Activated CD4-positive, alpha-beta T cell treated with anti-CD3 and anti-CD28 coated beads, Interleukin-2, amount 10 ng/mL, durations not matched to agents 7 days and 5 days (primary cell): ENCODE measurements around the gene CCHCR1. TPM values are rescaled to one million over a fixed set of nuclear protein-coding genes. Genes with fewer than 3 reads are reported as not detected.
"Not testable (repeated sequence)": the region's sequence is repeated elsewhere in the genome, so short reads cannot be mapped to it uniquely, and the experiment has no call there.

Source experiments
- CTCF ChIA-PET: fragments of 350-600 bp; sonication (Branson Sonifier 250); formaldehyde crosslinking; loops from one replicate; lab custom pipeline; 2021; ENCODE audit warnings: antibody characterized with exemption; lab: Charles Lee
- POLR2A ChIA-PET: fragments of 350-600 bp; sonication (Branson Sonifier 250); formaldehyde crosslinking; loops from one replicate; lab custom pipeline; 2021; ENCODE audit warnings: antibody characterized with exemption; lab: Charles Lee
- DNase-seq: peaks from one replicate; pipeline ENCODE4 v3.0.0-alpha.2; 2020
- H3K27ac Mint-ChIP-seq: one replicate; pipeline ENCODE4 v1.8.0; 2021; ENCODE audit warnings: mild to moderate bottlenecking, moderate library complexity, mixed read lengths
- H3K27me3 Mint-ChIP-seq: one replicate; pipeline ENCODE4 v1.8.0; 2021; ENCODE audit warnings: mixed read lengths
- H3K36me3 Mint-ChIP-seq: one replicate; pipeline ENCODE4 v1.8.0; 2021; ENCODE audit warnings: low read depth, mixed read lengths
- H3K4me1 Mint-ChIP-seq: one replicate; pipeline ENCODE4 v1.8.0; 2021; ENCODE audit warnings: mixed read lengths
- H3K4me3 Mint-ChIP-seq: one replicate; pipeline ENCODE4 v1.8.0; 2021; ENCODE audit warnings: mild to moderate bottlenecking, moderate library complexity, mixed read lengths
- H3K9me3 Mint-ChIP-seq: one replicate; pipeline ENCODE4 v1.8.0; 2021; ENCODE audit warnings: mixed read lengths
- total RNA-seq, 2 experiments: library from RNA; stranded (reverse); gene quantifications; one replicate each; pipeline ENCODE4 v1.2.3, GENCODE V29; 2021

The CCHCR1 gene
- total RNA-seq, 2 experiments from 2014 or later = 43.4 to 44.7 TPM

DNA sequence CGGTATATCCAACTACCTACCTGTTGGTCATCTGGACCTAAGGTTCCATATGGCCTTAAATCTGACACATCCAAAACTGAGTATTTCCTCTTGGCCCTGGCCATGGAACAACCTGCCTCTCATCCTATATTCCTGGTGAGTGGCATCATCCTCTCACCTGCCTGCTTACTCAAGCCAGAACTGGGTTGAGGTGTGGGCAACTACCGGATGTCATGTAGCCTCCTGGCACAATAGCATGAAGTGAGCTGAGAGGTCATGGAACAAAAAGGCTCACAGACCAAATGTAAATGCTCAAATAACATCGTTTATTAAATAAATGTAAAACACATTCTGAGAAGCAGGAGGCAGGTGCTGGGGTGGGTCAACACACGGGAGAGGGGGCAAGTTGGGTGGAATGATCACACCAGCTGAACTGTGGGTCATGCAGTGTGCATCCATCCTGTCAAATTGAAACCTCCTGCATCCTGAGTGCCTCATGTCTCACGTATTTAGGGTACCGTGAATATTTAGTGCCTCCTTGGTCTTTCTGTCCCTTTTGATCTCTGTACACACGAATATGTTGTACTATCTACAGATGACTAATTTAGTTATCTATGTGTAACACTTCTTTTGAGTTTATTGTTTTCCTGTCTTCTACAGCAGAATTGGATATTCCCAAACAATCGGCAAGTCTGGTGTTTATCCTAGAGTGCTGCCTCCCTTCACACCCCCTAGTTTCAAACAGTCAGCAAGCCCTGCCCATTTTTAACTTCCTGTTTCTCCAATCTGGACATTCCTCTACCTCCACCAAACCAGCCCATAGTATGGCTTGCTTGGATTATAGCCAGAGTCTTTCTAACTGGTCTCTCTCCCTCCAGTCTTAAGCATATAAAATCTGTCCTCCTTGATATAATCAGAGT is 20.8 kb upstream of the CCHCR1 start:
- ChIA-PET CTCF (interaction anchor here (0.8 to 1.6 kb wide), 2 partner anchors 19 to 285 kb away, joined by 3 read pairs; no protein-coding TSS in a partner anchor), POLR2A (no interaction called here)
- Mint-ChIP-seq H3K4me1 (peaks cover 30% of the 10 kb centered on the region), H3K36me3 (no peaks in the 10 kb centered on the region), H3K27ac (peak overlapping the region; percentile 16), H3K27me3 (no peaks in the 10 kb centered on the region), H3K4me3 (no peak overlapping the region), H3K9me3 (no peaks in the 10 kb centered on the region)
- no peak for DNase-seq

DNA sequence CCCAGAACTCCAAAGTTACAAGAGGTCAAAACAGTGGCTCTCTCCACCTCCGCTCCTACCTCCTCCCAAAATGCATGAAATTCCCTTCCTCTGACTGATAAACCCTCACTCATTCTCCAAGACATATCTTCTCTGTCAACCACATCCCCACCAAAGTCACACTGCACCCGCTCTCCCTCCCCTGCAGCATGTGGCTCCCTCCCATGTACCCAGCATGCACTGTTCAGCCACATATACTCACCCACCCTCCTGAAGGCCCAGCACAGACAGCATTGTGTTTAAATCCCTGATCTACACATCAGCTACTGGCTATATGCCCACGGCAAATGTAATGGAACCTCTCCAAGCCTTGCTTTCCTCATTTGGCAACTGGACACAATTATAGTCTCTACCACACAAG is 18.4 kb upstream of the CCHCR1 start:
- CTCF ChIA-PET = interaction anchor here (1.7 kb wide), 1 partner anchor 96 kb away, joined by 4 read pairs; no protein-coding TSS in a partner anchor
- Mint-ChIP-seq H3K27me3 (no peaks in the 10 kb centered on the region), H3K36me3 (no peaks in the 10 kb centered on the region), H3K27ac (no peak overlapping the region), H3K9me3 (no peaks in the 10 kb centered on the region), H3K4me1 (peaks cover 30% of the 10 kb centered on the region), H3K4me3 (no peak overlapping the region)
- POLR2A ChIA-PET = no interaction called here
- no peak for DNase-seq

DNA sequence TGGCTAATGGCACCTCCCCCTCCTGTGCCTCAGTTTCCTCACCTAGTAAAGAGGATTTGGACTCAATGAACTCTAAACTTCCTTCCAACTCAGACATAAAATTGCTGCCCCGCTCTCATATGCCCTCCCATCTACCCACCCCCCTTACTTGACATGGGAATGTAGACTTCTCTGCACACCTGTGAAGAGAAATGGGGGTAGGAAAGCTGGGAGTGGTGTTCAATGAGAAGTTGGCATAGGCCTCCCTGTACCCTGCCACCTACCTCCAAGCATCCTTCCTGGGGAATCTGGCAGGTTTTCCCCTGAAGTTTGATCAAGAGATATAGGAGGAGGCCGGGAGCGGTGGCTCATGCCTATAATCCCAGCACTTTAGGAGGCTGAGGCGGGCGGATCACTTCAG is 16.8 kb upstream of the CCHCR1 start:
- ChIA-PET POLR2A (no interaction called here), CTCF (interaction anchor here (1.0 to 1.7 kb wide), 2 partner anchors 95 to 283 kb away, joined by 3 to 4 read pairs; no protein-coding TSS in a partner anchor)
- no peaks in the 10 kb centered on the region for H3K36me3 Mint-ChIP-seq
- no peak overlapping the region for H3K4me3 Mint-ChIP-seq
- H3K4me1 Mint-ChIP-seq = peaks cover 20% of the 10 kb centered on the region
- no peak overlapping the region for H3K27ac Mint-ChIP-seq
- no peaks in the 10 kb centered on the region for H3K9me3 Mint-ChIP-seq
- no peaks in the 10 kb centered on the region for H3K27me3 Mint-ChIP-seq
- no peak for DNase-seq

DNA sequence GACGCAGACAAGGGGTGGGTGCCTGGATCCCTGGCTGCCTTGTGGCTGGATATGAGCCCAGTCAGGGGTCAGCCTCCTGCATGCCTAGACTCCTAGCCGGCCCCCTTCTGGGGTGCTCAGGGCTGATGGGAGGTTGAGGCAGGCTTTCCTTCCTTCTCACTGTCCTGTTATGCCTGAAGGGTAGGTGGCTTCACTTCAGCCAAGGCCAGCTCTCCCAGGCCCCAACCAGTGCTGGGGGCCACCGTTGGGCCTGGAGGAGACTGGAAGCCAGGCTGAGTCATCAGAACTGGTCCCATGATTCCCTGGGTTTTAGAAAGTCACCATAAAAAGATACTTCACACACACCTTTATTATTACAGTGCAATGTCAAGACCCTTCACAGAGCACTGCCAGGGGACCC is 15.8 kb upstream of the CCHCR1 start:
- DNase-seq = no peak
- no peaks in the 10 kb centered on the region for H3K9me3 Mint-ChIP-seq
- H3K4me1 Mint-ChIP-seq = peaks cover 10% of the 10 kb centered on the region
- no peak overlapping the region for H3K27ac Mint-ChIP-seq
- no peaks in the 10 kb centered on the region for H3K27me3 Mint-ChIP-seq
- ChIA-PET POLR2A (no interaction called here), CTCF (interaction anchor here (1.0 kb wide), 1 partner anchor 284 kb away, joined by 3 read pairs; no protein-coding TSS in a partner anchor)
- no peak overlapping the region for H3K4me3 Mint-ChIP-seq
- H3K36me3 Mint-ChIP-seq = no peaks in the 10 kb centered on the region

DNA sequence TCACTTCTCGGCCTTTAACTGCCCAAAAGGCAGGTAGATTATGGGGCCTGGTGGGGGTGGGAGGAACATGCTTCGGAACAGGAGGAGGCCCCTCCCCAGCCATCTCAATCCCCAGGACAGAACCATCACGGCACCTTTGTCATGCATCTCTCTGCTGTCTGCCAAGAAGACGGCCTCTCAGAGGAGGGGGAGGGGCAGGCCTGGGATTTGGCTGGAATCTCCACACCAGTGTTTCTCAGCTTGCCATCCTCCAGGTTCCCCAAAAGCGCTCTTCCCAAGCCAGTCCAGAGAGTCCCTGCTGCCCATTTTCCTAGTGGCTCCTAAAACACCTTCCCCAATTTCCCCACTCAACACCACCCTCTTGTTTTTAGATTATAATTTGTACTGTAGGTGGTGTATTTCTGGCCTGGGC is 15.4 kb upstream of the CCHCR1 start:
- no peaks in the 10 kb centered on the region for H3K9me3 Mint-ChIP-seq
- no peaks in the 10 kb centered on the region for H3K27me3 Mint-ChIP-seq
- H3K4me3 Mint-ChIP-seq = no peak overlapping the region
- H3K27ac Mint-ChIP-seq = no peak overlapping the region
- no peak for DNase-seq
- CTCF ChIA-PET = interaction anchor here (0.8 to 1.1 kb wide), 2 partner anchors 24 to 194 kb away, joined by 3 read pairs; no protein-coding TSS in a partner anchor
- peaks cover 6% of the 10 kb centered on the region for H3K4me1 Mint-ChIP-seq
- POLR2A ChIA-PET = no interaction called here
- H3K36me3 Mint-ChIP-seq = no peaks in the 10 kb centered on the region

DNA sequence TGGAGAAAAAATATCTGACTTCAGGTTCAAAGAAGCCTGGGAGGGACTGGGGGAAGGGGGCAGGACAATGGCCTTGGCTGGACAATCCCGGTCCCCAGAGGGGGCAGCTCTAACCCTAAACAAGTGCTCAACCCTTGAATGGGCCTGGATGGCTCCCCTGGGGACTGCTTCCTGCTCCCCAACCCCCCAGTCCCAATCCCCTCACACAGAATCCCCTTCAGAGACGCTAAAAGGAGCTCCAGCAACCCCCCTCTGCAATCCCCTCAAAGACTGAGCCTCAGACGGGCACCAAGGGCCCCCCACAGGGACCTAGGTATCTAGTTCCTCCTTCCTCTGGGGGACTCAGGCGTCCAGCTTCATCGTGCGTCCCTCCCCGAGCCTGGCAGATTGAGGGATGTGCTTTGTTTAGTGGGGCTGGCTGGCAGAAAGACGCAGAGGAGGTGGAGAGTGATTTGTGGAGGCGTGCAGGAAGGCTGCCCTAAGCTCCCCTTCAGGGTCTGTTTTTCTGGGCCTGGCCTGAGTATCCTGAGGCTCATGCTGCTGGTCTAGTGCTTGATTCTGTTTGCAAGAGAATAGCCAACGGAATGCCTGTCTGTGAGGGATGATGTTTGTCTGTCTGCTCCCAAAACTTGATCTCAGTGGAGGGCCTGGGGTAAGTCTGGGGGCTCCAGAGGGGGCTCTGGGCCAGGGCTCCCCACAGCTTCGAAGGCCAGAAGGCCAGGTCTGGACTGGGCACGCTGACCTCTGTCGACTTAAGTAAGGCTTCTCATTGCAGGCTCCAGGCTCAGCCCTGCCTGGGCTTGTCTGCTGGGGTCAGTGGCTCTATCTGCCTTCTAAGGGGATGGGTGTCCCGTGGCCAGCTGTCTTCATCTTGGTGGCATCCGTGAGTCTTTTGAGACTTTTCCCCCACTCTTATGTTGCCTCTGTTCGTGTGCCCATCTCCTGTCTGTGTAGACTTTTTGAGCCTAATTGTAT is 14.6 kb upstream of the CCHCR1 start:
- POLR2A ChIA-PET = no interaction called here
- no peak overlapping the region for H3K27ac Mint-ChIP-seq
- no peaks in the 10 kb centered on the region for H3K27me3 Mint-ChIP-seq
- DNase-seq = no peak
- H3K9me3 Mint-ChIP-seq = no peaks in the 10 kb centered on the region
- H3K36me3 Mint-ChIP-seq = no peaks in the 10 kb centered on the region
- no peak overlapping the region for H3K4me3 Mint-ChIP-seq
- H3K4me1 Mint-ChIP-seq = peaks cover 6% of the 10 kb centered on the region
- CTCF ChIA-PET = interaction anchor here (0.8 to 1.1 kb wide), 3 partner anchors 16 to 194 kb away, joined by 3 read pairs; no protein-coding TSS in a partner anchor

DNA sequence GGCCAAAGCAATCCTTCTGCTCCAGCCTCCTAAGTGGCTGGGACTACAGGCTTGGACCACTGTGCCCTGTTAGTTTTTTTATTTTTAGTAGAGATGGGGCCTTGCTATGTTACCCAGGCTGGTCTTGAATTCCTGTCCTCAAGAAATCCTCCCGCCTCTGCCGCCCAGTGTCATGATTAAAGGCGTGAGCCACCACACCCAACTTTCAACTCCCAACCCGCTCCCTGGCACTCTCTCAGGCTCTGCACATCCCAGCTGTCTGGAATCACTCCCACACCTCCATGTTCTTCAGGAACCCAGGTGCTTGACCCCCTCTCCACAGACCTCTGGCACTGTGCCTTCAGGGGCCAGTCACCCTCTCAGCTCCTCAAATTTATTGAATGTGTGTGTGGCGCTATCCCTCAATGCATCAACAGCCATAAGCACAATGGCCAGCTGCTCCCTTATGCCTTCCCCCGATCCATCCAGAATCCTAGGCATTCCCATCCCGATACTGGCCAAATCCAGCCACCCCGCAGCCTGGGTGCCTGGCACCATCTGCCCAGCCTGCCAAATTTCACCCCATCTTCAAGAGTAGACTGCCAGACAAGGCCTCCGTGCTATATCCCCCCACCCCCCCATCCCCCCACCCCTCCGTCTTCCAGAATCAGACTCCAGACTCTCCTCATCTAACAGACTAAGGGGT is 13.5 kb upstream of the CCHCR1 start:
- no peaks in the 10 kb centered on the region for H3K27me3 Mint-ChIP-seq
- no peaks in the 10 kb centered on the region for H3K9me3 Mint-ChIP-seq
- H3K4me1 Mint-ChIP-seq = peaks cover 5% of the 10 kb centered on the region
- ChIA-PET POLR2A (no interaction called here), CTCF (interaction anchor here (1.1 kb wide), 1 partner anchor 15 kb away, joined by 3 read pairs; no protein-coding TSS in a partner anchor)
- no peak overlapping the region for H3K27ac Mint-ChIP-seq
- no peak overlapping the region for H3K4me3 Mint-ChIP-seq
- no peaks in the 10 kb centered on the region for H3K36me3 Mint-ChIP-seq
- no peak for DNase-seq

DNA sequence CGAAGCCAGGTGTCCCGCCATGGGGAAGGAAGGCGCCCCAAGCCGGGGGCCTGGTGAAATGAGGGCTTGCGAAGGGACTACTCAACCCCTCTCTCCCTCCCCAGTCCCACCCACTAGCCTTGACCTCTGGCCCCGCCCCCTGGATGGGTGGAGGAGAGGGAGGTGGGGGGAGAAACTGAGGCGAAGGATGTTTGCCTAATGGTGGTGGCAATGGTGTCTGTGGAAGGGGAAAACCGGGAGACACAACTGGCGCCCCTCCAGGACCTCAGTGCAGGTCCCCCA is 12.9 kb upstream of the CCHCR1 start, which contains the start of gene POU5F1:
Gene POU5F1, minus strand, starts transcription at position 83 of the 282 bp plus-strand sequence. Its CDS starts 62 bp downstream, at position 21.
- Mint-ChIP-seq H3K36me3 (no peaks in the 10 kb centered on the region), H3K4me1 (no peaks in the 10 kb centered on the region), H3K9me3 (no peaks in the 10 kb centered on the region), H3K27ac (no peak within 1 kb of the TSS), H3K4me3 (no peak within 1 kb of the TSS), H3K27me3 (no peaks in the 10 kb centered on the region)
- POLR2A ChIA-PET = no interaction called here
- CTCF ChIA-PET = no interaction called here
- DNase-seq = no peak

DNA sequence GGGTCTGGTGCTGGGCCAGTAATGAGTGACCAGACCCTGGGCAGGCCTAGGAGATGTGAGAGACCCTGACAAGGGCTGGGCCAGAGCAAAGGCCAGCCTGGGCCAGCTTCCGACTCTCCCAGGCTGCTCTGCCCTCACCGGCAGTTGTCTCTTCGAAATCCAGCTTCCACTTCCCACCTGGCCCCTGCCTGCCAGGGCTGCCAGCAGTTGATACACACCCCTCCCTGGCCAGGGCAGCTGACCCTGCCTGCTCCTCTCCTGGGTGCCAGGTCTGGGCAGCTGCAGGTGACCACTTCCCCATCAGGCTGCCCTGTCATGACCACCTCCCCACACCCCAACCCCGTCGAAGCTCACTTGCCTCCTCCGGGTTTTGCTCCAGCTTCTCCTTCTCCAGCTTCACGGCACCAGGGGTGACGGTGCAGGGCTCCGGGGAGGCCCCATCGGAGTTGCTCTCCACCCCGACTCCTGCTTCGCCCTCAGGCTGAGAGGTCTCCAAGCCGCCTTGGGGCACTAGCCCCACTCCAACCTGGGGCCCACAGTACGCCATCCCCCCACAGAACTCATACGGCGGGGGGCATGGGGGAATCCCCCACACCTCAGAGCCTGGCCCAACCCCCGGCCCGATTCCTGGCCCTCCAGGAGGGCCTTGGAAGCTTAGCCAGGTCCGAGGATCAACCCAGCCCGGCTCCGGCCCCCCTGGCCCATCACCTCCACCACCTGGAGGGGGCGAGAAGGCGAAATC is 12.4 kb upstream of the CCHCR1 start:
- DNase-seq, H3K27ac Mint-ChIP-seq, H3K4me1 Mint-ChIP-seq, H3K36me3 Mint-ChIP-seq, H3K9me3 Mint-ChIP-seq, POLR2A ChIA-PET, H3K27me3 Mint-ChIP-seq, H3K4me3 Mint-ChIP-seq: not testable (repeated sequence)
- CTCF ChIA-PET = interaction anchor here (1.0 to 1.1 kb wide), 2 partner anchors 27 to 197 kb away, joined by 3 read pairs; no protein-coding TSS in a partner anchor

DNA sequence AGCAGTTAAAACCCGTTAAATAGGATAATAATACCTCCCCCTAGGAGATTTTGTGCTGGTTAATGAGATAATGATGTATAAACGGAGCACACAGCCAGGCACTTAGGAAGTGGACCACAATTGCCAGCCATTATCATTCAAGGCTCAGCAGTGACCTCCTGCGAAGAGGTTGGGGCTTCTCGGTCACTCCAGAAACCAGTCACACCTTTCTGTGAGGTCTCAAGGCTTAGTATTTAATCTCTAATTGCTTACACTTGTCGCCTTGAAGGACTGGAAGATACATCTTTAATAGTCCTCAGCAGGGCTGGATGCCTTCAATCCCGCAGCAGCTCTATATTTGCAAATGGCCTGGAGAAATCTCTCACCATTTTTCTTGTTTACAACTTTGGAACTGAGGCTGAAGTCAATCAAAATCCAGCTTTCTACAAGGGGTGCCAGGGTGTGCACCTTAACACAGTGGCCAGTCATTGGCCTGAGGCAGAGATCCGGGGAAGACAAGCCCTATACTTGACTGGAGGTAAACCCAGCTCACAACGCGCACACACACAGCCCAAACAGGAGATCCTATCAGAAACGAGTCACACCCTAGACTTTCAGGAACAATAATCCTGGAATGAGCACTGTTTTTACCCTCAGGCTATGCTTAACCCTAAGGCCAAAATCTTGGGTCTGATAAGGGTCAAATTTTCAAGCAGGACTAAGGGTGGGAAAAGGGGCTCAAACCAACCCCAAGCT is 11.7 kb upstream of the CCHCR1 start:
- no peaks in the 10 kb centered on the region for H3K4me1 Mint-ChIP-seq
- ChIA-PET CTCF (interaction anchor here (1.0 to 1.1 kb wide), 2 partner anchors 27 to 198 kb away, joined by 3 read pairs; no protein-coding TSS in a partner anchor), POLR2A (no interaction called here)
- no peaks in the 10 kb centered on the region for H3K27me3 Mint-ChIP-seq
- H3K4me3 Mint-ChIP-seq = no peak overlapping the region
- H3K27ac Mint-ChIP-seq = no peak overlapping the region
- H3K9me3 Mint-ChIP-seq = no peaks in the 10 kb centered on the region
- DNase-seq = no peak
- H3K36me3 Mint-ChIP-seq = no peaks in the 10 kb centered on the region

DNA sequence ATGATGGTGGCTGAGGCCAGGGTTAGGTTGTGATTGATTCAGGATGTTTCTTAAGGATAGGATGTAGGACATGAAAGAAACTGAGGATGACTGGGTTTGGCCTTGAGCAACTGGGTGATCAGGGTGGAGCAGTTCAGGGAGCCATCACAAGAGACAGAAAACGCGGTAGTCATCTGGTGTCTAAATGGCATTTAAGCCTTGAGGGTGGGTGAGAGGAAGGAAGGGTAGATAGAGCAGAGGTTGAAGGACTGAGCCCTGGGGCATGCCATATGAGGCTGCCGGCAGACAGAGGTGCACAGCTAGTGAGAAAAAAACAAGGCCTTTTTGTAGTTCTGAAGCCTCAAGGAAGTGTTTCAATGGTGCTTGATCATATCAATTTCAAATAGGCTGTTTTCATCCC is 11.0 kb upstream of the CCHCR1 start:
- no peak overlapping the region for H3K27ac Mint-ChIP-seq
- no peak overlapping the region for H3K4me3 Mint-ChIP-seq
- ChIA-PET CTCF (no interaction called here), POLR2A (no interaction called here)
- no peak for DNase-seq
- H3K27me3 Mint-ChIP-seq = no peaks in the 10 kb centered on the region
- H3K9me3 Mint-ChIP-seq = no peaks in the 10 kb centered on the region
- no peaks in the 10 kb centered on the region for H3K36me3 Mint-ChIP-seq
- peaks cover 3% of the 10 kb centered on the region for H3K4me1 Mint-ChIP-seq
